Measurements from ENCODE around the gene LSP1. TPM values are rescaled to one million over a fixed set of nuclear protein-coding genes. Genes with fewer than 3 reads are reported as not detected.

The LSP1 gene
- total RNA-seq, 2 experiments from 2014 or later, result 228 to 232 TPM

DNA sequence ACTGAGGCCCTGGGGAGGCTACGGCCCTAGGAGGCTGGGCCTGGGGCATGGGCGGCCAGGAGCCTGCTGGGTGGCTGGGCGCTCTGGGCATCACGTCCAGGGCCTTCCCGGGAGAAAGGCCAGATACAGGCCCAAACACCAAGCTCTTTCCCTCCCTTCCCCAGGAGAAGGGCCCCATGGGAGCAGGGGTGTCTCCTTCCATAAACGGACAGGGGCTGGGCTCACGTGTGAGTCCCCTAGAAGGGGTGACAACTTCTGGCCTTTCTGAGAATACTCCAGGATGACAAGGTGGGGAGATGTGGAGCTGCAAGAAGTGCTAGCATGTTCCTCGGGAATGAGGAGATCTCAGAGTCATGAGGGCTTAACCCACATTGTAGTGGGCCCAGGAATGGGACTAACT, 37.6 kb upstream of the LSP1 start:
- intact Hi-C loops (cut with DNase I, micrococcal nuclease), result no loop called here
- Mint-ChIP-seq H3K4me3 (no peak overlapping the region), H3K27me3 (peaks cover 11% of the 10 kb centered on the region), H3K4me1 (ENCODE audit: low read depth) (no peaks in the 10 kb centered on the region), H3K27ac (no peak overlapping the region), H3K9me3 (no peaks in the 10 kb centered on the region), H3K36me3 (ENCODE audit: low read depth) (no peaks in the 10 kb centered on the region)
- no peaks in the 10 kb centered on the region for H3K4me1 ChIP-seq (ENCODE audit: insufficient read depth, low read length)
- no peak for ATAC-seq (ENCODE audit: poor library complexity)
- peaks cover 0 to 4% of the 10 kb centered on the region in 2 experiments for H3K9me3 ChIP-seq (ENCODE audit: control insufficient read depth in 1 of 2, insufficient read depth in 1 of 2, low read length in 2 of 2)
- no peak for DNase-seq
- H3K27me3 ChIP-seq (ENCODE audit: control insufficient read depth in 1 of 2, insufficient read depth in 2 of 2, low read length in 2 of 2), result no peaks in the 10 kb centered on the region
- H3K27ac ChIP-seq (ENCODE audit: low read depth in 1 of 2, low read length in 2 of 2), result no peak overlapping the region
- H3K36me3 ChIP-seq (ENCODE audit: insufficient read depth, low read length), result no peaks in the 10 kb centered on the region
- ChIA-PET CTCF (interaction anchor here (1.6 kb wide), 1 partner anchor 122 kb away, joined by 5 read pairs; no protein-coding TSS in a partner anchor), POLR2A (no interaction called here)
- TF ChIP-seq, protein P1, sequence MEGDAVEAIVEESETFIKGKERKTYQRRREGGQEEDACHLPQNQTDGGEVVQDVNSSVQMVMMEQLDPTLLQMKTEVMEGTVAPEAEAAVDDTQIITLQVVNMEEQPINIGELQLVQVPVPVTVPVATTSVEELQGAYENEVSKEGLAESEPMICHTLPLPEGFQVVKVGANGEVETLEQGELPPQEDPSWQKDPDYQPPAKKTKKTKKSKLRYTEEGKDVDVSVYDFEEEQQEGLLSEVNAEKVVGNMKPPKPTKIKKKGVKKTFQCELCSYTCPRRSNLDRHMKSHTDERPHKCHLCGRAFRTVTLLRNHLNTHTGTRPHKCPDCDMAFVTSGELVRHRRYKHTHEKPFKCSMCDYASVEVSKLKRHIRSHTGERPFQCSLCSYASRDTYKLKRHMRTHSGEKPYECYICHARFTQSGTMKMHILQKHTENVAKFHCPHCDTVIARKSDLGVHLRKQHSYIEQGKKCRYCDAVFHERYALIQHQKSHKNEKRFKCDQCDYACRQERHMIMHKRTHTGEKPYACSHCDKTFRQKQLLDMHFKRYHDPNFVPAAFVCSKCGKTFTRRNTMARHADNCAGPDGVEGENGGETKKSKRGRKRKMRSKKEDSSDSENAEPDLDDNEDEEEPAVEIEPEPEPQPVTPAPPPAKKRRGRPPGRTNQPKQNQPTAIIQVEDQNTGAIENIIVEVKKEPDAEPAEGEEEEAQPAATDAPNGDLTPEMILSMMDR (IDR thresholded peaks at IDR 0.05), result no peak
- no peak overlapping the region for H3K4me3 ChIP-seq (ENCODE audit: low read length)

DNA sequence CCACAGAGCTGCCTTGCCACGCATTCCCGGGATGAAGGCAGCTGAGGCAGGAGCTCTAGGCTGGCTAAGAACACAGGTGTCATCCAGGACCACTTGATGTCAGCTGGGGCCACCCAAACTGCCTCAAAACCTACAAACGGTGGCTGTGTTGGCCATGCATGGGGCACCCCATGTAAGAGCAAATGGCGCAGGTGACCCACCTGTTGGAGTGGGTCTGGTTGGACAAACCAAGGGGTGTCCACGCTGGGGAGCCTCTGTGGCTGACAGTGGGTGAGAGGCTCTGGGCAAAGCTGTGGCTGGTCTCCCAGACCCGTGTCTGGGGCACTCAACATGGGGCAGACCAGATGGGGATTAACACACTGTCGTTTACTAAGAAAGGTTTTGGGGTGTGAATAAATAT, 37.1 kb upstream of the LSP1 start:
- H3K27ac ChIP-seq (ENCODE audit: low read depth in 1 of 2, low read length in 2 of 2), result no peak overlapping the region
- H3K36me3 ChIP-seq (ENCODE audit: insufficient read depth, low read length), result no peaks in the 10 kb centered on the region
- Mint-ChIP-seq H3K4me3 (no peak overlapping the region), H3K9me3 (no peaks in the 10 kb centered on the region), H3K36me3 (ENCODE audit: low read depth) (no peaks in the 10 kb centered on the region), H3K4me1 (ENCODE audit: low read depth) (no peaks in the 10 kb centered on the region), H3K27me3 (peaks cover 9% of the 10 kb centered on the region), H3K27ac (no peak overlapping the region)
- H3K9me3 ChIP-seq (ENCODE audit: control insufficient read depth in 1 of 2, insufficient read depth in 1 of 2, low read length in 2 of 2), result peaks cover 0 to 4% of the 10 kb centered on the region in 2 experiments
- H3K27me3 ChIP-seq (ENCODE audit: control insufficient read depth in 1 of 2, insufficient read depth in 2 of 2, low read length in 2 of 2), result no peaks in the 10 kb centered on the region
- DNase-seq, result no peak
- no peak overlapping the region for H3K4me3 ChIP-seq (ENCODE audit: low read length)
- ChIA-PET CTCF (interaction anchor here (1.6 kb wide), 1 partner anchor 122 kb away, joined by 5 read pairs; no protein-coding TSS in a partner anchor), POLR2A (no interaction called here)
- TF ChIP-seq, protein P1 (IDR thresholded peaks at IDR 0.05), result no peak
- intact Hi-C loops (cut with DNase I, micrococcal nuclease), result no loop called here
- ATAC-seq (ENCODE audit: poor library complexity), result no peak
- H3K4me1 ChIP-seq (ENCODE audit: insufficient read depth, low read length), result no peaks in the 10 kb centered on the region

DNA sequence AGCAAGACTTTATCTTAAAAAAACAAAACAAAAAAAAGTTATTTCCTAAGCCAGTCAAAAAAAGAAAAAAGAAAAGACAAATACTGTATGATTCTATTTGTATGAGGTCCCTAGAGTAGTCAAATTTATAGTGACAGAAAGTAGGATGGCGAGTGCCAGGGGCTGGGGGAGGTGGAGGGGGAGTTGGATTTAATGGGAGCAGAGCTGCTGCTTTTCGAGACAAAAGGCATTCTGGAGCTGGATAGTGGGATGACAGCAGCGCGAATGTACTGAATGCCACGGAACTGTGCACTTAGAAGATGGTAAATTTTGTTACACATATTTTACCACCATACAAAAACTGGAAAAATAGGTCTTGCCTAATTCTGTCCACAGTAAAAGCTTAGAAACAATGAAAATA, 35.9 kb upstream of the LSP1 start:
- no peaks in the 10 kb centered on the region for H3K27me3 ChIP-seq (ENCODE audit: control insufficient read depth in 1 of 2, insufficient read depth in 2 of 2, low read length in 2 of 2)
- POLR2A ChIA-PET, result interaction anchor here (0.8 kb wide), 1 partner anchor 122 kb away, joined by 4 read pairs; no protein-coding TSS in a partner anchor
- no peaks in the 10 kb centered on the region for H3K4me1 Mint-ChIP-seq (ENCODE audit: low read depth)

More for the DNA sequence above, 35.9 kb upstream of the LSP1 start:
- Histone ChIP-seq H3K27ac (ENCODE audit: low read depth in 1 of 2, low read length in 2 of 2) (no peak overlapping the region), H3K9me3 (ENCODE audit: control insufficient read depth in 1 of 2, insufficient read depth in 1 of 2, low read length in 2 of 2) (peaks cover 0 to 4% of the 10 kb centered on the region in 2 experiments), H3K4me1 (ENCODE audit: insufficient read depth, low read length) (no peaks in the 10 kb centered on the region), H3K4me3 (ENCODE audit: low read length) (no peak overlapping the region), H3K36me3 (ENCODE audit: insufficient read depth, low read length) (no peaks in the 10 kb centered on the region)
- no peak overlapping the region for H3K4me3 Mint-ChIP-seq
- CTCF ChIA-PET, result interaction anchor here (1.6 kb wide), 1 partner anchor 123 kb away, joined by 5 read pairs; no protein-coding TSS in a partner anchor
- H3K27ac Mint-ChIP-seq, result no peak overlapping the region
- H3K27me3 Mint-ChIP-seq, result peaks cover 7% of the 10 kb centered on the region
- no peaks in the 10 kb centered on the region for H3K9me3 Mint-ChIP-seq
- TF ChIP-seq, protein P1 (IDR thresholded peaks at IDR 0.05), result no peak
- DNase-seq (no peak), ATAC-seq (ENCODE audit: poor library complexity) (no peak)
- intact Hi-C loops (cut with DNase I, micrococcal nuclease), result no loop called here
- H3K36me3 Mint-ChIP-seq (ENCODE audit: low read depth), result no peaks in the 10 kb centered on the region
